Vagina (tissue), 2 donors: ENCODE data around the gene FAS. TPM values are rescaled to one million over a fixed set of nuclear protein-coding genes. Genes with fewer than 3 reads are reported as not detected.

Source experiments
- DNase-seq, 2 donors: peaks; one replicate each; pipeline ENCODE4 v3.0.0-alpha.2; 2017; ENCODE audit errors: extremely low spot score in 2 of 2
- H3K27ac ChIP-seq: fragments of 200-600 bp; sonication (generic); one replicate; pipeline ENCODE4 v1.5.1; 2019
- H3K27me3 ChIP-seq: fragments of 200-600 bp; sonication (generic); one replicate; pipeline ENCODE4 v1.5.1; 2019
- H3K36me3 ChIP-seq, 2 donors: fragments of 200-600 bp; sonication (generic); one replicate each; pipeline ENCODE4 v1.5.1; 2017 to 2019
- H3K4me1 ChIP-seq: fragments of 200-600 bp; sonication (generic); one replicate; pipeline ENCODE4 v1.5.1; 2019
- H3K4me3 ChIP-seq, 2 donors: fragments of 200-600 bp; sonication (generic); 1 replicate in 1 of 2; 2 replicates in 1 of 2; pipeline ENCODE4 v1.5.1; 2016 to 2019
- H3K9me3 ChIP-seq: fragments of 200-600 bp; sonication (generic); one replicate; pipeline ENCODE4 v1.5.1; 2019
- POLR2A ChIP-seq, 2 donors: fragments of 450-650 bp; IDR thresholded peaks; one replicate each; pipeline ENCODE4 v1.6.1; 2017; ENCODE audit warnings: antibody characterized with exemption in 2 of 2, mild to moderate bottlenecking in 2 of 2, moderate library complexity in 2 of 2
- POLR2AphosphoS5 ChIP-seq, 2 donors: sonication (generic); formaldehyde crosslinking; IDR thresholded peaks; one replicate each; pipeline ENCODE4 v1.9.0; 2017; ENCODE audit warnings: antibody characterized with exemption in 2 of 2, mild to moderate bottlenecking in 2 of 2, low read depth in 1 of 2; ENCODE audit not compliant: insufficient read depth in 1 of 2
- intact Hi-C: fragments of 100-400 bp; cut with DNase I; formaldehyde crosslinking; loops from one replicate; pipeline ENCODE4 v1.15.1; 2023
- total RNA-seq: library from RNA; depleted of rRNA; stranded (reverse); fragments of >200 nt; gene quantifications from one replicate; pipeline ENCODE4 v1.2.3, GENCODE V29; 2016
- TF ChIP-seq, protein P1 (sequence below), 3 experiments: fragments of 450-650 bp in 2 of 3; fragments of 200-600 bp in 1 of 3; sonication (generic) in 1 of 3; IDR thresholded peaks; one replicate each; pipeline ENCODE4 v1.5.1; 2017 to 2019; ENCODE audit warnings: antibody characterized with exemption in 3 of 3, mild to moderate bottlenecking in 2 of 3, moderate library complexity in 2 of 3

Gene FAS
- total RNA-seq, 1 donor from 2014 or later = 41.0 TPM

DNA sequence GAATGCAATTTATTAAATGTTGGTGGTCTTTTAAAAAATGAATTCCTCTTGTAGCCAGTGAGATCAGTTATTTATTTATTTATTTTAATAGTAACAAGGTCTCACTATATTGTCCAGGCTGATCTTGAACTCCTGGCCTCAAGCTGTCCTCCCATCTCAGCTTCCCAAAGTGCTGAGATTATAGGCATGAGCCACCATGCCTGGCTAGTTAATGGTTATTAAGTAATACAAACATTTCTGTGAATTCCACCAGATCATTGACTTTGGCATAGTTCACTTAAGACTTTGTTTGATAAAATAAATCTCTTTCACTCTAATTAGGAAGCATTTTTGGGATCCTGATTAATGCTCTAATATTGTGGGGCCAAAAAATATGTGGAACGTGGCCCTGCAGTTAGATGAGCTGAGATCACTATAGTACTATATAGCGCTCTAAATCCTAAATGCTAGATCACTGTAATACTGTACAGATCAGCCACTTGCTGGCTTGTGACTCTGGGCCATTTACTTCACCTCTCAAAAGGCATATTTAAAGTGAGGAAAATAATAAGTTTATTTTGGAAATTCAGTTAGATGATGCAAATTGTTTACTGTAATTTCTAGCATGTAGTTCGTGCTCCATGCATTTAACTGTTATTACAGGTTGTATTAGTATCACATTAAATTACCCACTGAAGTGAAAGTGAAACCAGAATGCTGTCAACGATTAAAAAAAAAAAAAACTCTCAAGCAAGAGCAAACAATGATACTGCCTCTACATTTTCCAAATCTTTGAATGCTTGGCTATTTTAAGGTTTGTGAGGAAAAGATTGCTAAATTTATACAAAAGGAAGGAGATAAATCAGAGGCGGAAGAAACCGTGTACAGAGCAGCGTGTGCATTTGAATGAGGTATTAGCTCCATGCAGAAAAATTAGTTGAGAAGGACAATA is 15.9 kb upstream of the FAS start:
- DNase-seq = no peak
- Histone ChIP-seq H3K9me3 (no peaks in the 10 kb centered on the region), H3K27me3 (no peaks in the 10 kb centered on the region), H3K27ac (peak overlapping the region; percentile 87), H3K36me3 (no peaks in the 10 kb centered on the region), H3K4me1 (peaks cover 37% of the 10 kb centered on the region), H3K4me3 (peak overlapping the region; percentile 38 to 47)
- intact Hi-C loops = no loop called here
- TF ChIP-seq, protein P1, sequence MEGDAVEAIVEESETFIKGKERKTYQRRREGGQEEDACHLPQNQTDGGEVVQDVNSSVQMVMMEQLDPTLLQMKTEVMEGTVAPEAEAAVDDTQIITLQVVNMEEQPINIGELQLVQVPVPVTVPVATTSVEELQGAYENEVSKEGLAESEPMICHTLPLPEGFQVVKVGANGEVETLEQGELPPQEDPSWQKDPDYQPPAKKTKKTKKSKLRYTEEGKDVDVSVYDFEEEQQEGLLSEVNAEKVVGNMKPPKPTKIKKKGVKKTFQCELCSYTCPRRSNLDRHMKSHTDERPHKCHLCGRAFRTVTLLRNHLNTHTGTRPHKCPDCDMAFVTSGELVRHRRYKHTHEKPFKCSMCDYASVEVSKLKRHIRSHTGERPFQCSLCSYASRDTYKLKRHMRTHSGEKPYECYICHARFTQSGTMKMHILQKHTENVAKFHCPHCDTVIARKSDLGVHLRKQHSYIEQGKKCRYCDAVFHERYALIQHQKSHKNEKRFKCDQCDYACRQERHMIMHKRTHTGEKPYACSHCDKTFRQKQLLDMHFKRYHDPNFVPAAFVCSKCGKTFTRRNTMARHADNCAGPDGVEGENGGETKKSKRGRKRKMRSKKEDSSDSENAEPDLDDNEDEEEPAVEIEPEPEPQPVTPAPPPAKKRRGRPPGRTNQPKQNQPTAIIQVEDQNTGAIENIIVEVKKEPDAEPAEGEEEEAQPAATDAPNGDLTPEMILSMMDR (IDR thresholded peaks at IDR 0.05) = no peak
- TF ChIP-seq POLR2AphosphoS5 (IDR thresholded peaks at IDR 0.05; ENCODE audit: insufficient read depth in 1 of 2, low read depth in 1 of 2) = peak in 1 of 2 donors; percentile 66

DNA sequence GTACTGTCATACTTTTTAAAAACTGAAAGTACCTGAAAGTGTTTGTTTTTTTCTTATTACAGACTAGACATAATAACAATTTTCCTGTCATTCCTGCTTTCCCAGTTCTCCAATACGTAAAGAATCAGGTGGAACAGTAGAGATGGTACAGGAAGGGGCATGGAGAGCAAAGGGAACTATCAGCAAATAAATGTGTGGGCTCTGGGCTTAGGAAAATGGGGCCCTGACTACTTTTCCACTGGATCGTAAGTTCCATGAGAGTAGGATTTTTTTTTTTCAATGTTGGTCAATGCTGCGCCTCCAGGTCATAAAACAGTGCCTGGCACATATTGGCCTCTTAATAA is 15.2 kb upstream of the FAS start:
- no peak for TF ChIP-seq POLR2AphosphoS5 (IDR thresholded peaks at IDR 0.05; ENCODE audit: insufficient read depth in 1 of 2, low read depth in 1 of 2)
- no peak for TF ChIP-seq POLR2A (IDR thresholded peaks at IDR 0.05)
- TF ChIP-seq, protein P1 (IDR thresholded peaks at IDR 0.05) = no peak
- Histone ChIP-seq H3K9me3 (no peaks in the 10 kb centered on the region), H3K36me3 (no peaks in the 10 kb centered on the region), H3K4me3 (peak overlapping the region; percentile 38 to 47), H3K27ac (peak overlapping the region; percentile 87), H3K27me3 (no peaks in the 10 kb centered on the region), H3K4me1 (peaks cover 44% of the 10 kb centered on the region)
- DNase-seq = no peak
- intact Hi-C loops = no loop called here

DNA sequence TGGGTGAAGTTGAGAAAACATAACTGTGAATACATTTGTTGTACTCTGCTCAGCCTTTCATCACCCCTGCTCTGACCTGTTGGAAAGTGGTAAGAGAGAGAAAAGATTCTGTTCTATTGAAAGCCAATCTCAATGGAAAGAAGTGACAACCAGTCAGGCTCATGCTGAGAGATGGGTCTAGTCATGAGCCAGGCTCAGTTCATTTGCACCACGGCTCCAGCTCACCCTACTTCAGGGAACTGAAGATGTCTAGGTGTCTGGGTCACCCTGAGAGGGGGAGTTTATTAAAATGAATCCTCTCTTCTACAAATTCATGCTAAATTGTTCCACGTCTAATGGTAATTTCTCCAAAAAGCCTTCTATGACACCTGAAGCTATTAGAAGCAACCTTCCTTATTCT is 12.1 kb upstream of the FAS start:
- H3K4me3 ChIP-seq = no peak overlapping the region
- H3K27ac ChIP-seq = peak overlapping the region; percentile 80
- intact Hi-C loops = no loop called here
- H3K4me1 ChIP-seq = peaks cover 55% of the 10 kb centered on the region
- DNase-seq = no peak
- no peaks in the 10 kb centered on the region for H3K27me3 ChIP-seq
- H3K36me3 ChIP-seq = no peaks in the 10 kb centered on the region
- TF ChIP-seq, protein P1 (IDR thresholded peaks at IDR 0.05) = no peak
- TF ChIP-seq POLR2AphosphoS5 (IDR thresholded peaks at IDR 0.05; ENCODE audit: insufficient read depth in 1 of 2, low read depth in 1 of 2) (no peak), POLR2A (IDR thresholded peaks at IDR 0.05) (no peak)
- no peaks in the 10 kb centered on the region for H3K9me3 ChIP-seq

DNA sequence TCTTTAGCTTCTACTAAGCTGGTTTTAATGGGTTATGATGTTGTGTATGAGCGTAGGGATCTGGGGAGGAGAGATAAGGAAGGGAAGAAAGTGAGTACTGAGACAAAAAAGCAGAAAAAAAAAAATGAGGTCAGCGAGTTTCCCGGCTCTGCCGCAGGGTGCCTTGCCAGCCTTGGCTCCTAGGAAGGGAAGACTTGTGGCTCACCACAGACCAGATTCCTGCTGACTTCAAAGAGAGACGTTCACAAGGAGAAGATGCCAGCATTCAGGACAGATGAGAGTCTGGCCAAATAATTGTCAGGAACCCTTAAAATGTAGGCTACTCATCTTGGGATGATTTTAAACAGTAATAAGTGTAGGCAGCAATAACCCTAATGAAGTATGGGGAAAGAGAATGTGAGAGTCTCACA is 11.4 kb upstream of the FAS start:
- Histone ChIP-seq H3K4me1 (peaks cover 50% of the 10 kb centered on the region), H3K9me3 (no peaks in the 10 kb centered on the region), H3K4me3 (no peak overlapping the region), H3K27ac (peak overlapping the region; percentile 80), H3K27me3 (no peaks in the 10 kb centered on the region), H3K36me3 (no peaks in the 10 kb centered on the region)
- DNase-seq = no peak
- TF ChIP-seq POLR2AphosphoS5 (IDR thresholded peaks at IDR 0.05; ENCODE audit: insufficient read depth in 1 of 2, low read depth in 1 of 2) (peak in 1 of 2 donors; percentile 59), POLR2A (IDR thresholded peaks at IDR 0.05) (no peak)
- intact Hi-C loops = no loop called here

DNA sequence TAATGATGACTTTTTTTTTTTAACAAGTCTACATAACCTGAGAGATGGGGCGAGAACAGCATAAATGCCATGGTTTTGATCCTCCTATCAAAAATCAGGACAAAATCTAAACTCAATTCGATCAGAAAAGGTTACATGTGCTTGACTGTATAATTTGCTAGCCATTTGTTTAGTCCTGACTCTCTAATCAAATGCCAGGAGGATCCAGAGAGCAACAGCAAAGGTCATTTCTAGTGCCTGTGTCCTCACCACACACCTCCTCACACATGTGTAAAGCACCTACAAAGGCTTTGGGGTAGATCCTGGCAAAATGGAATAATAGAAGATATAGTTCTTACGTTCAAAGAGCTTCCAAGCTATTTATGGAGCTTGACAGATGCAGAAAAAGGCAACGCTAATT is 11.0 kb upstream of the FAS start:
- H3K27ac ChIP-seq = peak overlapping the region; percentile 80
- TF ChIP-seq POLR2AphosphoS5 (IDR thresholded peaks at IDR 0.05; ENCODE audit: insufficient read depth in 1 of 2, low read depth in 1 of 2) (no peak), POLR2A (IDR thresholded peaks at IDR 0.05) (no peak)
- TF ChIP-seq, protein P1 (IDR thresholded peaks at IDR 0.05) = no peak
- DNase-seq = no peak
- H3K36me3 ChIP-seq = no peaks in the 10 kb centered on the region
- no peaks in the 10 kb centered on the region for H3K9me3 ChIP-seq
- H3K4me1 ChIP-seq = peaks cover 48% of the 10 kb centered on the region
- intact Hi-C loops = no loop called here
- H3K27me3 ChIP-seq = no peaks in the 10 kb centered on the region
- H3K4me3 ChIP-seq = no peak overlapping the region
